ENCODE measurements around the gene CLNK. TPM values are rescaled to one million over a fixed set of nuclear protein-coding genes. Genes with fewer than 3 reads are reported as not detected.

CLNK gene
- total and polyA plus RNA-seq, 2 donors from 2014 or later: 2.8 to 4.8 TPM

DNA sequence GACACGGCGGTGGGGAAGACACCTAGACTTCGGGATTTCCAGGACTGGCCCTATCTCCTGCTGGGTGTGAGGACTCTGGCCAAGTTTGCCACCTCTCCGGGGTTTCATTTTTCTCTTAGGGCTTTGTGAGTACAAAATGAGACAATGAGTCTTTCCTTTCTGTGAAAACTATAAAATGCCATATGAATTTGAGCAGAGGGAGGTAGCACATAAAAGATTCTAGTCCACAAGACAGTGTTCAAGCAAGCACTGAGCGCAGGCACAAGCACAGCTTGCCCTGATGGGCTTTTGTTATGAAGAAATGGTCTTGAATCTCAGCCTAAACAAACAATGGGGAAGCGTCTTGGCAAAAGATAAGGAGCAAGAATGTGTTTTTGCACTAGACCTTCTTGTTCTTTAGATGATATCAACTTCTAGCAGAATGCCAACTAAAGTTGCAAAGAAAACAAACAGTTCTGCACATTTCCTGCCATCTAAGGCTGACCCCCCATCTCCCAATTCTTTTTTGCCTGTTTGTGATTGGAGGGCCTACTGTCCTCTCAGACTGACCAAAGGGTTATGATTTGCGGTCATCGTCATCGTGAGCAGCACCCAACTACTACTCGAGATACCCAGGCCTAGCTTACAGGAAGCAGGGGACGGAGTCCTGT is 154.3 kb downstream of the CLNK start:
- TF ChIP-seq, protein P1, sequence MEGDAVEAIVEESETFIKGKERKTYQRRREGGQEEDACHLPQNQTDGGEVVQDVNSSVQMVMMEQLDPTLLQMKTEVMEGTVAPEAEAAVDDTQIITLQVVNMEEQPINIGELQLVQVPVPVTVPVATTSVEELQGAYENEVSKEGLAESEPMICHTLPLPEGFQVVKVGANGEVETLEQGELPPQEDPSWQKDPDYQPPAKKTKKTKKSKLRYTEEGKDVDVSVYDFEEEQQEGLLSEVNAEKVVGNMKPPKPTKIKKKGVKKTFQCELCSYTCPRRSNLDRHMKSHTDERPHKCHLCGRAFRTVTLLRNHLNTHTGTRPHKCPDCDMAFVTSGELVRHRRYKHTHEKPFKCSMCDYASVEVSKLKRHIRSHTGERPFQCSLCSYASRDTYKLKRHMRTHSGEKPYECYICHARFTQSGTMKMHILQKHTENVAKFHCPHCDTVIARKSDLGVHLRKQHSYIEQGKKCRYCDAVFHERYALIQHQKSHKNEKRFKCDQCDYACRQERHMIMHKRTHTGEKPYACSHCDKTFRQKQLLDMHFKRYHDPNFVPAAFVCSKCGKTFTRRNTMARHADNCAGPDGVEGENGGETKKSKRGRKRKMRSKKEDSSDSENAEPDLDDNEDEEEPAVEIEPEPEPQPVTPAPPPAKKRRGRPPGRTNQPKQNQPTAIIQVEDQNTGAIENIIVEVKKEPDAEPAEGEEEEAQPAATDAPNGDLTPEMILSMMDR (IDR thresholded peaks at IDR 0.05; ENCODE audit: borderline replicate concordance, extremely low read depth, insufficient read depth): no peak
- no peak for FAIRE-seq
- no peaks in the 10 kb centered on the region for H3K27me3 ChIP-seq (ENCODE audit: control insufficient read depth, insufficient read depth, low read length)
- no peak overlapping the region for H3K9ac ChIP-seq (ENCODE audit: low read length in 3 of 3)
- no peaks in the 10 kb centered on the region for H3K36me3 ChIP-seq (ENCODE audit: control insufficient read depth in 2 of 3, insufficient read depth in 3 of 3, low read length in 3 of 3)
- intact Hi-C loops (cut with DNase I): no loop called here
- peak in 1 of 5 donors; percentile 34 for DNase-seq
- peaks cover 0 to 5% (median 0%) of the 10 kb centered on the region in 3 donors for H3K4me1 ChIP-seq (ENCODE audit: control insufficient read depth in 2 of 3, insufficient read depth in 2 of 3, low read depth in 1 of 3, low read length in 3 of 3)
- H3K9me3 ChIP-seq (ENCODE audit: control insufficient read depth in 2 of 3, insufficient read depth in 1 of 3, low read length in 3 of 3): no peaks in the 10 kb centered on the region
- H3K27ac ChIP-seq (ENCODE audit: low read depth in 2 of 2, low read length in 2 of 2): no peak overlapping the region
- H3K4me3 ChIP-seq (ENCODE audit: low read length in 3 of 3): no peak overlapping the region

DNA sequence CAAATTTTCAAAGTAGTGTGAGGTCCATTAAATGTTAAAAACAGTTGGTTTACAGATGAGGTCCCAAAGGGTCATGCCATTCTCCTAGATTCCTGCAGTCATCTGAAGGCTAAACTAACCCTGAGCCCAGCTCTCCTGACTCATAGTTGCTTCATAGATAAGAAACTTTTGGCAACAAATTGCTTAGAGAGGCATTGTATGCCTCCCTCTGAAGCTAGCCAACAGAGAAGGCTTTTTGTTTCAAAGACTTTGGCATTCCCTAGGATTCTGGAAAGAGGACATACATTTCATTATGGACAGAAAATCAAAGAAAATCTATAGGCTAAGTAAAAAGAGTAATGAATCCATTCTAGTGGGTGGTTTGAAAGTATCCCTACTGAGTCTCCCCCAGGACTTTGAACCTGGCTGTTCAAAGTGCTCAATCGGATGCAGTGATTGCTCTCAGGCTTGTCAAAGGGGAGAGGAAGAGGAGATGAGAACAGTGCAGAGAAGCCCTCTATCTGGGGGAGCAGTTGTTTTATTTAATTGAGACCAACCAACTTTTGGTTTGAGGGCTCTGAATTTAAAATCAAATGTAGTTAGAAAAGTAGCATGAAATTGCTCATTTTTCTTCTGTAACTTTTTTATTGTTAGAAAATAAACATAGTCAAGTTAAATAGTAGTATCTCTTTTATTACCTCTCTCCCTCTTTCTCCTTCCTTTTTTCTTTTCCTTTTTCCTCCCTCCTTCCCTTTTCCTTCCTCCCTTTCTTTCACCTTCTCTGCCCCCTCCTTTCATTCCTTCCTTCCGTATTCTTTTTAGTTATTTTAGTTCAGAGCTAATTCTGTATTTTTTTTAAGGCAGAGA is 155.1 kb downstream of the CLNK start:
- no peak for DNase-seq
- Histone ChIP-seq H3K9ac (ENCODE audit: low read length in 3 of 3) (no peak overlapping the region), H3K36me3 (ENCODE audit: control insufficient read depth in 2 of 3, insufficient read depth in 3 of 3, low read length in 3 of 3) (no peaks in the 10 kb centered on the region), H3K9me3 (ENCODE audit: control insufficient read depth in 2 of 3, insufficient read depth in 1 of 3, low read length in 3 of 3) (no peaks in the 10 kb centered on the region), H3K4me1 (ENCODE audit: control insufficient read depth in 2 of 3, insufficient read depth in 2 of 3, low read depth in 1 of 3, low read length in 3 of 3) (peaks cover 0 to 5% (median 0%) of the 10 kb centered on the region in 3 donors), H3K4me3 (ENCODE audit: low read length in 3 of 3) (no peak overlapping the region), H3K27ac (ENCODE audit: low read depth in 2 of 2, low read length in 2 of 2) (no peak overlapping the region), H3K27me3 (ENCODE audit: control insufficient read depth, insufficient read depth, low read length) (no peaks in the 10 kb centered on the region)
- TF ChIP-seq, protein P1 (IDR thresholded peaks at IDR 0.05; ENCODE audit: borderline replicate concordance, extremely low read depth, insufficient read depth): no peak
- no peak for FAIRE-seq
- intact Hi-C loops (cut with DNase I): no loop called here

DNA sequence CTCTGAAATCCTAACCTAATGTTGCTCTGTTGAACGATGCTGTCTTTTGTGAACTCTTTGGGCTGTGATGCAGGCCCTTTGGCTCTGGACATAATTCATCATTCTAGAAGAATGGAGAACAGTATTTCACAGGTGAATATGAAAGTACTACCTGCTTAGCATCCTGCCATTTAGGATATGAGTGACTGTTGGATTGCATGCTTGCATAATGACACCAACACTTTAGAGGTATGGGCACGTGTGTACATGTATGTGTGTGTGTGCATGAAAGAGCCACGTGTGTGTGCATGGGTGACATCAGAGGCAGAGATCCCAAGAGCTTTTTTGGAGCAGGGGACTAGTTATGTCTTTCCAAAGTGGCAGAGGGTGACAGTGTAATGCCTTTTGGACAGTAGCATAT is 157.1 kb downstream of the CLNK start:
- DNase-seq: no peak
- FAIRE-seq: no peak
- TF ChIP-seq, protein P1 (IDR thresholded peaks at IDR 0.05; ENCODE audit: borderline replicate concordance, extremely low read depth, insufficient read depth): no peak

More for the DNA sequence above, 157.1 kb downstream of the CLNK start:
- no peaks in the 10 kb centered on the region for H3K27me3 ChIP-seq (ENCODE audit: control insufficient read depth, insufficient read depth, low read length)
- no peak overlapping the region for H3K27ac ChIP-seq (ENCODE audit: low read depth in 2 of 2, low read length in 2 of 2)
- H3K9me3 ChIP-seq (ENCODE audit: control insufficient read depth in 2 of 3, insufficient read depth in 1 of 3, low read length in 3 of 3): no peaks in the 10 kb centered on the region
- H3K9ac ChIP-seq (ENCODE audit: low read length in 3 of 3): no peak overlapping the region
- H3K36me3 ChIP-seq (ENCODE audit: control insufficient read depth in 2 of 3, insufficient read depth in 3 of 3, low read length in 3 of 3): no peaks in the 10 kb centered on the region
- H3K4me1 ChIP-seq (ENCODE audit: control insufficient read depth in 2 of 3, insufficient read depth in 2 of 3, low read depth in 1 of 3, low read length in 3 of 3): peaks cover 0 to 5% (median 0%) of the 10 kb centered on the region in 3 donors
- intact Hi-C loops (cut with DNase I): no loop called here
- no peak overlapping the region for H3K4me3 ChIP-seq (ENCODE audit: low read length in 3 of 3)
